Endothelial cell of umbilical vein (primary cell): ENCODE measurements around the gene CXCR1. TPM values are rescaled to one million over a fixed set of nuclear protein-coding genes. Genes with fewer than 3 reads are reported as not detected.

Experiments
- BruUV-seq: library from RNA; stranded (reverse); fragments of 400-500 nt; replicated peaks from 2 replicates; lab custom pipeline; 2021; lab: Mats Ljungman, UMichigan
- CTCF ChIA-PET: fragments of 300-600, 350-600 bp; sonication (Branson Sonifier 250); formaldehyde crosslinking; loops from one replicate; lab custom pipeline; 2021; ENCODE audit warnings: antibody characterized with exemption, inconsistent platforms; lab: Charles Lee
- POLR2A ChIA-PET: fragments of 300-600, 350-600 bp; sonication (Branson Sonifier 250); formaldehyde crosslinking; loops from one replicate; lab custom pipeline; 2021; ENCODE audit warnings: antibody characterized with exemption, inconsistent platforms; lab: Charles Lee
- DNase-seq: peaks from one replicate; pipeline ENCODE4 v3.0.0-alpha.2; 2011; ENCODE audit warnings: low read depth, low spot score
- FAIRE-seq: peaks from 2 replicates; lab custom pipeline; 2011; peaks lifted over from hg19 to GRCh38; lab: Jason Lieb, UNC
- H2AFZ ChIP-seq: 2 replicates; pipeline ENCODE4 v1.6.0; 2012; ENCODE audit warnings: low read depth, low read length, control low read depth, inconsistent platforms
- H3K27ac ChIP-seq: 2 replicates; pipeline ENCODE4 v1.5.1; 2011; ENCODE audit warnings: low read depth, mild to moderate bottlenecking, control low read depth, low read length, moderate library complexity; ENCODE audit not compliant: insufficient read depth
- H3K27me3 ChIP-seq, 2 experiments: 2 replicates each; pipeline versions ENCODE4 v1.6.0 to v1.6.1; 2011; ENCODE audit warnings: low read length in 2 of 2, mixed read lengths in 1 of 2; ENCODE audit not compliant: control insufficient read depth in 2 of 2, insufficient read depth in 2 of 2
- H3K36me3 ChIP-seq, 2 experiments: 2 replicates in 1 of 2; 3 replicates in 1 of 2; pipeline ENCODE4 v1.5.1; 2011; ENCODE audit warnings: low read length in 2 of 2, mild to moderate bottlenecking in 1 of 2, moderate library complexity in 1 of 2; ENCODE audit not compliant: control insufficient read depth in 2 of 2, insufficient read depth in 2 of 2; ENCODE audit errors: extremely low read depth in 1 of 2
- H3K4me1 ChIP-seq: 3 replicates; pipeline ENCODE4 v1.5.1; 2011; ENCODE audit warnings: mild to moderate bottlenecking, low read length; ENCODE audit not compliant: control insufficient read depth, insufficient read depth; ENCODE audit errors: extremely low read depth
- H3K4me2 ChIP-seq: 2 replicates; pipeline ENCODE4 v1.6.1; 2011; ENCODE audit warnings: low read length, control low read depth, mixed read lengths; ENCODE audit not compliant: insufficient read depth
- H3K4me3 ChIP-seq, 3 experiments: fragments of 200-600 bp in 1 of 3; sonication (generic), shearing (Covaris generic) in 1 of 3; replicated peaks in 1 of 3; 2 replicates each; pipeline ENCODE4 v1.5.1; 2011 to 2016; ENCODE audit warnings: control low read depth in 3 of 3, low read length in 3 of 3, mild to moderate bottlenecking in 2 of 3, inconsistent platforms in 1 of 3, low read depth in 1 of 3, moderate library complexity in 1 of 3; ENCODE audit not compliant: insufficient read depth in 1 of 3
- H3K79me2 ChIP-seq: 2 replicates; pipeline ENCODE4 v1.6.0; 2012; ENCODE audit warnings: low read length, inconsistent platforms; ENCODE audit not compliant: control insufficient read depth, insufficient read depth
- H3K9ac ChIP-seq: replicated peaks from 2 replicates; pipeline ENCODE3; 2011; ENCODE audit warnings: low read length, control low read depth; ENCODE audit not compliant: insufficient read depth; ENCODE audit errors: extremely low read depth
- H3K9me1 ChIP-seq: replicated peaks from 3 replicates; pipeline ENCODE4 v1.6.0; 2011; ENCODE audit warnings: mild to moderate bottlenecking, low read length; ENCODE audit not compliant: control insufficient read depth, insufficient read depth; ENCODE audit errors: extremely low read depth
- H3K9me3 ChIP-seq: replicated peaks from 2 replicates; pipeline ENCODE4 v1.5.1; 2012; ENCODE audit warnings: low read length, inconsistent platforms; ENCODE audit not compliant: control insufficient read depth, insufficient read depth
- H4K20me1 ChIP-seq: replicated peaks from 2 replicates; pipeline ENCODE3; 2011; ENCODE audit warnings: mild to moderate bottlenecking, low read length; ENCODE audit not compliant: control insufficient read depth, insufficient read depth; ENCODE audit errors: extremely low read depth
- CTCF ChIP-seq, 2 donors: IDR thresholded peaks; 1 replicate in 1 of 2; 2 replicates in 1 of 2; pipeline ENCODE4 v1.5.1; 2011; ENCODE audit warnings: low read length in 2 of 2, mild to moderate bottlenecking in 2 of 2, moderate library complexity in 2 of 2, control low read depth in 1 of 2, inconsistent platforms in 1 of 2, low read depth in 1 of 2; ENCODE audit not compliant: insufficient read depth in 1 of 2; ENCODE audit errors: extremely low read depth in 1 of 2
- EZH2 ChIP-seq: IDR thresholded peaks from 2 replicates; pipeline ENCODE4 v1.6.1; 2012; ENCODE audit warnings: borderline replicate concordance, low read depth, mild to moderate bottlenecking, moderate library complexity, low read length, inconsistent platforms; ENCODE audit not compliant: severe bottlenecking
- MYC ChIP-seq: IDR thresholded peaks from one replicate; pipeline ENCODE4 v1.6.1; 2011; ENCODE audit warnings: mild to moderate bottlenecking, low read depth, low read length
- dilution Hi-C: fragments of 300-500 bp; cut with MboI; formaldehyde crosslinking; loops from one replicate; pipeline ENCODE4 v1.15.0; 2019; ENCODE audit warnings: low sequenced_read_pairs; ENCODE audit not compliant: extremely low pct_ligation_motif_present
- intact Hi-C: fragments of 100-400 bp; cut with micrococcal nuclease; formaldehyde crosslinking; loops from one replicate; pipeline ENCODE4 v1.10.0; 2022
- polyA plus RNA-seq, 4 experiments: library from polyadenylated mRNA; depleted of rRNA in 3 of 4; stranded (reverse) in 3 of 4; unstranded in 1 of 4; fragments of >200 nt; gene quantifications; 2 replicates each; pipeline versions ENCODE4 v1.2.1 to v1.2.3, GENCODE V29; 2011 to 2012; ENCODE audit warnings: missing spikeins in 1 of 4
- total RNA-seq: library from RNA; stranded (reverse); gene quantifications from 2 replicates; pipeline ENCODE4 v1.2.3, GENCODE V29; 2021

The CXCR1 gene
- total and polyA plus RNA-seq, 2 donors (not counting 3 experiments of a cell fraction or from before 2014, with no cell fraction given), result not detected

- dilution Hi-C loops, result no loop called here
- Histone ChIP-seq H3K4me3 (no peak overlapping the region), H3K27ac (no peak overlapping the region), H3K27me3 (peaks cover 15 to 18% of the 10 kb centered on the region in 2 experiments), H3K4me2 (no peak overlapping the region), H3K4me1 (no peaks in the 10 kb centered on the region), H2AFZ (no peak overlapping the region), H3K36me3 (no peaks in the 10 kb centered on the region), H3K9me1 (no peaks in the 10 kb centered on the region), H3K9ac (no peak overlapping the region), H3K79me2 (no peaks in the 10 kb centered on the region), H3K9me3 (no peaks in the 10 kb centered on the region), H4K20me1 (no peaks in the 10 kb centered on the region)
- peak; percentile 45 for DNase-seq
- intact Hi-C loops, result loop anchor here (5.0 kb wide), 1 partner anchor 88 kb away; no protein-coding TSS in a partner anchor
- ChIA-PET POLR2A (no interaction called here), CTCF (interaction anchor here (0.8 to 1.7 kb wide), 9 partner anchors 9 to 227 kb away, joined by 3 to 6 read pairs (median 3); partner anchors contain the start of gene ARPC2)
- no TSS peak for BruUV-seq
- FAIRE-seq, result peak; percentile 70
- TF ChIP-seq CTCF (IDR thresholded peaks at IDR 0.05; ENCODE audit: extremely low read depth in 1 of 2, insufficient read depth in 1 of 2, low read depth in 1 of 2, low read length in 2 of 2), result peak; percentile 64 to 81
- no peak for TF ChIP-seq EZH2
- no peak for TF ChIP-seq MYC
Measured at GRCh38 chr2:218168635-218169462, 2.1 kb upstream of the CXCR1 start.
